WI38 (cell line): Measurements from ENCODE around the gene WNT6.

Experiments used
- H3K4me3 ChIP-seq: 2 replicates; pipeline ENCODE4 v1.5.1; 2011; ENCODE audit warnings: low read depth, mild to moderate bottlenecking, control low read depth, low read length
- CTCF ChIP-seq: IDR thresholded peaks from 2 replicates; pipeline ENCODE4 v1.5.1; 2012; ENCODE audit warnings: low read depth, mild to moderate bottlenecking, control low read depth, low read length

WNT6 gene

DNA sequence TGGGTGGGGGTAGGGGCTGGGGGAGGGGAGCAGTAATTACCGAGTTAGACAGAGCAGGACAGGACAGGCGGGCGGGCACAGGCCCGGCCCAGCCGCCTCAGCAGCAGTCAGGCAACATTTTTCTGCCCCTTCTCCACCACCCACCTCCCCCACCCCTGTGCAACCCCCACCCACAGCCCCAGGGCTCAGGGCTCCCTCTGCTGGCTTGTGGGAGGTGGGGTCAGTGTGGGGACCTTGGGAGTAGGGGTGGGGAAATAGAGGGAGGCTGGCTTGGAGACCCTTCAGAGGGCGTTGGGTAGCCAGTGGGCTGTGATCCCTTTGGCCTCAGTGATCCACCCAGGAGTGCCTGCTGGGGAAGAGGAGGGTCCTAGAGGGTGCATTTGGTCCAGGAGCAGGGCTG, 6.4 kb downstream of the WNT6 start:
- H3K4me3 ChIP-seq: no peak overlapping the region
- no peak for TF ChIP-seq CTCF

DNA sequence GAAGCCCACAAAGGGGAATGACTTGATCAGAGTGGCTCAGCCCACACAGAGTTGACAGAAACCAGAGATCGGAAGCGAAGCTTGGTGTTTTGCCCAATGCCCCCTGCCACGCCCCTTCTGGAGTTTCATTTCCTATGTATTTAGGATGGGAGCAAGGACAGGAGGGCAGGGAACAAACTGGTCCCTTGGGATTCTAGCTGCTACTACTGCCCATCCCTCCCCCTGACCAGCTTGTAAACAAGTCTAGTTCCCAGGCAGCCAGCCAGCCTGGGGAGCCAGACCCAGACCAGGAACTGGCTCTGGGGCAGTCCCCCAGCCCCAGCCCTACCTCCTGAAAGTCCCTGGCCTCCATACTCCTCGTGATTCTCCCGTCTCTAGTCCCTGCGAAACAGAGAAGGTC, 8.3 kb downstream of the WNT6 start:
- no peak for TF ChIP-seq CTCF
- no peak overlapping the region for H3K4me3 ChIP-seq

DNA sequence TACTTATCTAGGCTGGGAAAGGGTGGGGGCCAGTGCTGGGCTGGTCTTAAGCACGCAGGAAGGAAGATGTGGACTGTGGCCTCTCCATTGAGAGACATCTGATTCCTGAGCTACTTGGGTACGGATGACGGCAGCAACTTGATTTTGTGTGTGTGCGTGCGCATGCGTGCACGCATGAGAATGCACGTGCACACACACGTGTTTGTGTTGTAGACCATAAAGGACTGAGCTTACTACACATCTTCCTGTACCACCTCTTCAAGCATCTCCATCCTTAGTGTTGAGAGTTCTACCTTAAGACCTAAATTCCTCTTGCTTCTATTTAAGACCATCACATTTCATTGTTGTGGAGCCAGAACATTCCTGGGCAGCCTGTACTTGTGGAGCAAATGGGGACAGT, 9.5 kb downstream of the WNT6 start:
- no peak for TF ChIP-seq CTCF

DNA sequence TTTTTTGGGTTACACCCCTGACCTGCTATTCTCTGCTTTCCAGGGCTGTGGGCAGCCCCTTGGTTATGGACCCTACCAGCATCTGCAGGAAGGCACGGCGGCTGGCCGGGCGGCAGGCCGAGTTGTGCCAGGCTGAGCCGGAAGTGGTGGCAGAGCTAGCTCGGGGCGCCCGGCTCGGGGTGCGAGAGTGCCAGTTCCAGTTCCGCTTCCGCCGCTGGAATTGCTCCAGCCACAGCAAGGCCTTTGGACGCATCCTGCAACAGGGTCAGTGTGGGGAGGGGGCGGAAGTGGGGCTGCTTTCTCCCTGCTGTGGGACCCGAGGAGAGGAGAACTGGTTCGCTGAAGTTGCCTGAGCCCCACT, 11.4 kb downstream of the WNT6 start:
- TF ChIP-seq CTCF: no peak

More for the DNA sequence above, 9.5 kb downstream of the WNT6 start:
- no peak overlapping the region for H3K4me3 ChIP-seq

GRCh38 chr2:218871345-218872302, 12.0 kb downstream of the WNT6 start:
- TF ChIP-seq CTCF: no peak

More for the DNA sequence above, 11.4 kb downstream of the WNT6 start:
- no peak overlapping the region for H3K4me3 ChIP-seq

DNA sequence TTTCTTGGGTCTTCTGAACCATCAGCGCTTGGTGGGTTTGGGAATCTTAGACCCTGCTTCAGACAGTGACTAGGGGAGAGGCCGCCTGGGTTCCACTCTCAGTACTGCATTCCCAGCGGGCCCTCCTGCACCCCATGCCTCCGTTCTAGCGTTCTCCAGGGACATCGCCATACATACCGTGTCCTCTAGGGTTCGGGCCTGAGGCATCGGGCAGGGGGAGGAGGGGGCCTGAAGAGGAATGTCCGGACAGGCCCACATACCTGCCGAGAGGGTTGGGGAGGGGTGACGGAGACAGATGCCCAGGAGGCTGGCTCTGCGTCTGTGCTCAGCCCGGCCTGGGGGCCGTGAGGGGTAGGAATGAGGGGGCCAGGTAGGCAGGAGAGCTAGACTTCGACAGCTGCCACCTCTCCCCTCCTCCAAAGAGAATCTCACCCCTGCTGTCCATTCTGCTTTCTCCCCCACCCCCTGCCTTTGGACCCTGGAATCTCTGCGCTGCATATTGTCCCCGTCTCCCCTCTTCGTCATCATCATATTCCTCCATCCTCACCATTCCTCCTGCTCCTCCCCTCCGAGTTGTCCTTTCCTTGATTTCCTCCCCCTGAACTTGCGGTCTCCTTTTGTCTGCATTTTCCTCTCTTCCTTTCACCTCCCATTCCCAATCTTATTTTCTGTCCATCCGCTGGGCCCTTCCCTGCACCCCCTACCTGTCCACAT, 13.2 kb downstream of the WNT6 start:
- TF ChIP-seq CTCF: no peak
- H3K4me3 ChIP-seq: no peak overlapping the region

More at GRCh38 chr2:218871345-218872302, 12.0 kb downstream of the WNT6 start:
- H3K4me3 ChIP-seq: no peak overlapping the region
